ENCODE data around the gene GNB3.
A peak's percentile ranks its signal among the peaks of the same experiment; 100 is the strongest.
"Not testable (repeated sequence)": the region's sequence is repeated elsewhere in the genome, so short reads cannot be mapped to it uniquely, and the experiment has no call there.

Gene GNB3

DNA sequence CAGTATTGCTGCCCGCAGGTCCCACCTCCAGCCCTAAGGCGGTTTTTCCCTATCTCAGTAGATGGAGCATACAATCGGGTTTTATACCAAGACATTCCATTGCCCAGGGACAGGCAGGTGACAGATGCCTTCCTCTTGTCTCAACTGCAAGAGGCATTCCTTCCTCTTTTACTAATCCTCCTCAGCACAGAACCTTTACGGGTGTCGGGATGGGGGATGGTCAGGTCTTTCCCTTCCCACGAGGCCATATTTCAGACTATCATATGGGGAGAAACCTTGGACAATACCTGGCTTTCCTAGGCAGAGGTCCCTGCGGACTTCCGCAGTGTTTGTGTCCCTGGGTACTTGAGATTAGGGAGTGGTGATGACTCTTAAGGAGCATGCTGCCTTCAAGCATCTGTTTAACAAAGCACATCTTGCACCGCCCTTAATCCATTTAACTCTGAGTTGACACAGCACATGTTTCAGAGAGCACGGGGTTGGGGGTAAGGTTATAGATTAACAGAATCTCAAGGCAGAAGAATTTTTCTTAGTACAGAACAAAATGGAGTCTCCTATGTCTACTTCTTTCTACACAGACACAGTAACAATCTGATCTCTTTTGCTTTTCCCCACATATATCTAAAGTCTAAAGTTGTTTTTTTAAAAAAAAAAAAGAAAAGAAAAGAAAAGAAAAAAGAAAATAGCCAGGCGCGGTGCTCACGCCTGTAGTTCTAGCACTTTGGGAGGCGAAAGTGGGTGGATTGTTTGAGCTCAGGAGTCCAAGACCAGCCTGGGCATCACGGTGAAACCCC, 45.7 kb downstream of the GNB3 start:
- DNase-seq: not testable (repeated sequence)

DNA sequence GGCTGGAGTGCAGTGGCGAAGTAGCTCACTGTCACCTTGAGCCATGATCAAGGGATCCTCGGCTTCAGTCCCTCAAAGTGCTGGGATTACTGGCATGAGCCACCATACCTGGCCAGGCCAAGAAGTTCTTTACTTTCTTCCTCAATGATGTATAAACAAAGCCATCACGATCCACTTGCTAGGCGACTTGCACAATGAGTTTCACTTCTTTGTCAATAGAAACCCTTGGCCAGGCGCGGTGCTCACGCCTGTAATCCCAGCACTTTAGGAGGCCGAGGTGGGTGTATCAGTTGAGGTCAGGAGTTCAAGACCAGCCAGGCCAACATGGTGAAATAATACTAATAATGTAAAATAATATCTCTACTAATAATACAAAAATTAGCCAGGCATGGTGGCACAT, 46.7 kb downstream of the GNB3 start:
- no peak for DNase-seq

DNA sequence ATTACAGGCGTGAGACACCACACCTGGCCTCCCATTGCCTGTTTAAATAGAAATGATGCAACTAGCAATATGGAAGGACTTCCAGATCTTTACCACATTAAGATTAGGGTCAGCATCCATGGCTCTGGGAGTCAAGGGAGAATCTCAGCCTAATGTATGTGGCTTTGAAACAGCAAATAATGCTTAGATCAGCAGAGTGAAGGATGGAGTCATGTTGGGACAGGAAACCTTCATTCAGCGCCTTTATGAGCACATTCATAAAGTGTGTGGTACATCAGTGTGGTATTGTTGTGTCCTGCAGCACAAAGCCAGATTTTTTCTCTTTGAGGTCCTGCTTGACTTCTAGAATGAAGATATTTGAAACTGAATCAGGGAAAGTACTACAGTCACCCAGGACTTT, 47.6 kb downstream of the GNB3 start:
- no peak for DNase-seq

DNA sequence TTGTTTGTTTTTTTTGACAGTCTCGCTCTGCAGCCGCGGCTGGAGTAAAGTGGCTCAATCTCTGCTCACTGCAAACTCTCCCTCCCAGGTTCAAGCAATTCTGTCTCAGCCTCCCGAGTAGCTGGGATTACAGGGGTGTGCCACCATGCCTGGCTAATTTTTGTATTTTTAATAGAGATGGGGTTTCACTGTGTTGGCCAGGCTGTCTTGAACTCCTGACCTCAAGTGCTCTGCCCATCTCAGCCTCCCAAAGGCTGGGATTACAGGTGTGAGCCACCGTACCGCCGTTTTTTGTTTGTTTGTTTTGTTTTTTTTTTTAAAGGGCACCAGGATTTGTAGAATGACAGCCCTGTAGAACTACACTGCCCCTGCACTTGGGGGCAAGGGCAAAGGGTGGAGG, 48.1 kb downstream of the GNB3 start:
- DNase-seq: not testable (repeated sequence)

DNA sequence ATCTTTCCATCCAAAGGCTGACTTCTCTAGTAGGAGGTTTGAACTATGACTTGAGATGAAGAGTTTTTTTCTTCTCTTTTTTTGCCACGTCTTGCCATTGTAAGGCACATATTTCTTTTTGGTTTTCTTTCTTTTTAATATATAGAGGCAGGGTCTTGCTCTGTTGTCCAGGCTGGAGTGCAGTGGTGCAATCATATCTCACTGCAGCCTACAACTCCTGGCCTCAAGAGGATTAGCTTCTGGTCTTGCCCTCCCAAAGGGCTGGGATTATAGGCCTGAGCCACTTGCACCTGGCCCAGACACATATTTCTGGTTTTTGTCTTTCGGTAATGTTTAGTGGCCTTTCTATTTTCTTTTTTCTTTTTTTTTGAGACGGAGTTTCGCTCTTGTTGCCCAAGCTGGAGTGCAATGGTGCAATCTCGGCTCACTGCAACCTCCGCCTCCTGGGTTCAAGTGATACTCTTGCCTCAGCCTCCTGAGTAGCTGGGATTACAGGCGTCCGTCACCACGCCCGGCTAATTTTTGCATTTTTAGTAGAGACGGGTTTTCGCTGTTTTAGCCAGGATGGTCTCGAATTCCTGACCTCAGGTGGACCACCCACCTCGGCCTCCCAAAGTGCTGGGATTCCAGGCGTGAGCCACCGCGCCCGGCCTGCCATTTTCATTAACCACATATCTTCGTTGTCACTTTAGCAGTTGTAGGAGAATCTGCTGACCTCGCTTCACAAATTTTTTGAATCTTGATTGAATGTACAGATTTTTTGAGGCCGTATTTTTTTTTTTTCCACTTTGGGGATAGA, 49.2 kb downstream of the GNB3 start:
- DNase-seq: not testable (repeated sequence)

DNA sequence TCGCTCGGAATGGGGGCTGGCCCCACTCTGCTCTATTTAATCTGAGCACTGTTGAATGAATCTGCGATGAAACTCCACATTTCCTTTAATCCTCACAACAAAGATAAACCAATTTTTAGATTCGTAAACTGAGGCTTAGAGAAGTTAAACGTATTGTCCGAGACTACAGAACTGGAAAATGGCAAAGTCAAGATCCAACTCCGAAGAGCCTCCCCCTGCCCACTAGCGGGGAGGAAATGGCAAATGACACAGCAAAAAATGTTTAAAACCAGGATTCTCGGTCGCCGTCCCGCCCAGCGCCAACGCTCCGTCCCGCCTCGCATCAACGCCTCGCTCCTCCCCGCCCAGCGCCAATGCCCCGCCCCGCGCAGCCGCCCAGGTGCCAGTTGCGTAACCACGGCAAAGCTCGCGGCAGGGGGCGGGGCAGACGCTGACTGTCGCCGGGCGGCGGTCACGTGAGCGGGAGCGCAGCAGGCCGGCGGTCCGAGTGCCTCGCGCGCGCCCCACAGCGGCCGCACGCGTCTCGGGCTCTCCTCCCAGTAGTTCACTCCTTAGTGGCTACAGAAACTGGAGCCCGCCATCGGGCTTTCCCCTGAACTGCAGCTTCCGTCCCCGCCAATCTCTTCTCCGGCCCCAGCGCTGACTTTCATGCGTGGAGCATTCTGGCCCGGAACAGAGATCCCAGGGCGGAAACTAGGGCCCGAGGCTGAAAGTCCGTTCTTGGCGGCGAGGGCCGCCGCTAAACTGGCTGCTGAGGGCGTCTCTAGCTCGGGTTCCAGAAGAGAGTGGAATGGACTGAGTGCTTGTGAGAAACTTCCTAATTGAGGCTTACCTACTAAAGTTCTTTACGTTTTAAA, 50.3 kb downstream of the GNB3 start:
- DNase-seq: peak; percentile 98

DNA sequence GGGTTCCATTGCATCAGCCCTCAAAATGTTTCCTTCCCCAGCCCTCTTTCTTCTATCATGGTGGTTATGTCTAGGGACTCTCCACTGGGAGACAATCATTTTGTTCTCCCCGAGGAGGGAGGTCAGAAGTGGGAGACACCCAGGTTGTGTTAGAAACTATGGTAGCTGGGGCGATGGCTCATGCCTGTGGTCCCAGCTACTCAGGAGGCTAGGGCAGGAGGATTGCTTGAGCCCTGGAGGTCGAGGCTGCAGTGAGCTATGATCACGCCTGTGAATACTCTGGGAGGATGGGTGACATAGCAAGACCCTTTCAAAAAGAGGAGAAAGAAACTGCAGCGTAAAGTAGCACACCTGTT, 50.9 kb downstream of the GNB3 start:
- DNase-seq: no peak

DNA sequence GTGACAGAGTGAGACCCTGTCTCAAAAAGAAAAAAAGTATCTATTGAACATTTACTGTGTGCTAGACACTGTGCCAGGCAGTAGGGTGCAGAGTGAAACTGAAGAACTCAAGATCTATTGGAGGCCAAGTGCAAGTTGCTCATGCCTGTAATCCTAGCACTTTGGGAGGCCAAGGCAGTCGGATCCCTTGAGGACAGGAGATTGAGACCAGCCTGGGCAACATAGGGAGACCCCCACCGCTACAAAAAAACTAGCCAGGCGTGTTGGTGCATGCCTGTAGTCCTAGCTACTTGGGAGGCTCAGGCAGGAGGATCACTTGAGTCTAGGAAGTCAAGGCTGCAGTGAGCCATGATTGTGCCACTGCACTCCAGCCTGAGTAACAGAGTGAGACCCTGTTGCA, 52.0 kb downstream of the GNB3 start:
- not testable (repeated sequence) for DNase-seq

DNA sequence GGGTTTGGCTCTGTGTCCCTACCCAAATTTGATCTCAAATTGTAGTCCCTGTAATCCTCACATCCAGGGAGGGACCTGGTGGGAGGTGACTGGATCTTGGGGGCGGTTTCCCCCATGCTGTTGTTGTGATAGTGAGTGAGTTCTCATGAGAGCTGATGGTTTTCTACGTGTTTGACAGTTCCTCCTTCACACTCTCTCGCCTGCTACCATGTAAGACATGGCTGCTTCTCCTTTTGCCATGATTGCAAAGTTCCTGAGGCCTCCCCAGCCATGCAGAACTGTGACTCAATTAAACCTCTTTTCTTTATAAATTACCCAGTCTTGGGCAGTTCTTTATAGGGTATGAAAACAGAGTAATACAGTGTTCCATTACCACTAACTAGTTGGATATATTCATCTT, 53.6 kb downstream of the GNB3 start:
- DNase-seq: no peak
